Measurements from ENCODE around the gene ANGPTL8. TPM values are rescaled to one million over a fixed set of nuclear protein-coding genes. Genes with fewer than 3 reads are reported as not detected.

ANGPTL8 gene
- total and polyA plus RNA-seq, 12 donors = 0.34 to 13.0 (median 1.7) TPM; not detected in 6

DNA sequence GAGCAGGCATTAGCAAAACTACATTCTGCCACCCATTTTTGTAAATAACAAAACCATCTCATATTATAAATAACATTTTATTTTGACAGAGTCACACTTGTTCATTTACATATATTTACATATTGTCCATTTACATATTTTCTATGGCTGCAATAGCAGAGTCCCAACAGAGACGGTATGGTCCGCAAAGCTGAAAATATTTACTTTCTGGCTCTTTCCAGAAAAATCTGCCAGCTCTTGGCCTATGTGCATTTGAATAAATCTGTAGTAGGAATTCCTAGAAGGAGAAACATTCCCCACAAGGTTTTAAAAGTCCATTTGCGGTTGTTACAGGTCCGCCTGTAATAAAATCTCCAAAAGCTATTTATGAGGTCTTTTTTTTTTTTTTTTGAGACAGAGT, 50.8 kb downstream of the ANGPTL8 start:
- ATAC-seq (no peak), DNase-seq (no peak)

DNA sequence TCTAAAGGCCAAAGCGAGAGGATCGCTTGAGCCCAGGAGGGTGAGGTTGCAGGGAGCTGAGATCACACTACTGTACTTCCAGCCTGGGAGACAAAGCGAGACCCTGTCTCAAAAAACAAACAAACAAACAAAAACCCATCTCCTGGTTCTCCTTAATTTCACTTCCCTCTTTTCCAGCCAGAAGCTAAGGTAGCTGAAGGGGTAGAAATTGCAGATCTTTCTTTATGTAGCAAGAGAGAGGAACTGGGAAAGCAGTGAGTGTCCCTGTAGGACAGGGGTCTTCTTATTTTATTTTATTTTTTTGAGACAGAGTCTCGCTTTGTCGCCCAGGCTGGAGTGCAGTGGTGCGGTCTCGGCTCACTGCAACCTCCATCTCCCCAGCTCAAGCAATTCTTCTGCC, 52.0 kb downstream of the ANGPTL8 start:
- intact Hi-C loops (cut with DNase I) = loop anchor here (2.0 to 10.0 kb wide), 15 partner anchors 49 to 296 kb away; partner anchors contain the start of genes ELAVL3 (in 5 of the 10), ODAD3 (in 2 of the 10), PRKCSH (in 2 of the 10) and CCDC159 (in 1 of the 10)
- TF ChIP-seq CTCF (IDR thresholded peaks at IDR 0.05) = no peak
- Histone ChIP-seq H3K4me3 (no peak overlapping the region), H3K27ac (no peak overlapping the region), H3K9me3 (no peaks in the 10 kb centered on the region), H3K4me1 (peaks cover 0 to 35% (median 15%) of the 10 kb centered on the region in 9 donors), H3K36me3 (no peaks in the 10 kb centered on the region), H3K27me3 (no peaks in the 10 kb centered on the region)
- WGBS, 2 donors = 91 to 92% methylated on average over 7 of the region's 7 CpGs
- no peak for ATAC-seq
- no peak for DNase-seq

More for the DNA sequence above, 50.8 kb downstream of the ANGPTL8 start:
- intact Hi-C loops (cut with DNase I) = loop anchor here (2.0 to 10.0 kb wide), 15 partner anchors 47 to 297 kb away; partner anchors contain the start of genes ELAVL3 (in 5 of the 10), ODAD3 (in 2 of the 10), PRKCSH (in 2 of the 10) and CCDC159 (in 1 of the 10)
- H3K27me3 ChIP-seq = no peaks in the 10 kb centered on the region
- no peaks in the 10 kb centered on the region for H3K9me3 ChIP-seq
- whole genome bisulfite sequencing, 2 donors = 94 to 95% methylated on average over 4 of the region's 4 CpGs
- H3K27ac ChIP-seq = no peak overlapping the region
- H3K4me3 ChIP-seq = no peak overlapping the region
- TF ChIP-seq CTCF (IDR thresholded peaks at IDR 0.05) = no peak
- no peaks in the 10 kb centered on the region for H3K36me3 ChIP-seq
- H3K4me1 ChIP-seq = peaks cover 0 to 39% (median 25%) of the 10 kb centered on the region in 9 donors

Other genes with a start within 250 kb of the ANGPTL8 start
- gene LDLR, start 150.2 kb upstream of the ANGPTL8 start, total RNA-seq = 10 to 100 TPM in 8 of 10 donors, 1 to 10 TPM in 2; 4.5 to 76.1 (median 16.4) TPM
- 10 to 100 TPM in 1 of 2 donors, 1 to 10 TPM in 1; 7.4 to 24.1 TPM for gene LDLR, start 150.2 kb upstream of the ANGPTL8 start, polyA plus RNA-seq
- gene SPC24, start 83.8 kb upstream of the ANGPTL8 start, total RNA-seq = 1 to 10 TPM; 1.6 to 8.5 (median 3.2) TPM
- 1 to 10 TPM in 1 of 2 donors, under 1 TPM in 1; 0.93 to 5.9 TPM for gene SPC24, start 83.8 kb upstream of the ANGPTL8 start, polyA plus RNA-seq
- 100 to 1,000 TPM; 243 to 355 (median 307) TPM for gene KANK2, start 42.1 kb upstream of the ANGPTL8 start, total RNA-seq
- 100 to 1,000 TPM; 165 to 226 TPM for gene KANK2, start 42.1 kb upstream of the ANGPTL8 start, polyA plus RNA-seq
- gene DOCK6, start 22.9 kb downstream of the ANGPTL8 start, total RNA-seq = 10 to 100 TPM; 27.6 to 57.2 (median 40.2) TPM
- 10 to 100 TPM; 29.0 to 73.3 TPM for gene DOCK6, start 22.9 kb downstream of the ANGPTL8 start, polyA plus RNA-seq
- not detected for gene TSPAN16, start 56.5 kb downstream of the ANGPTL8 start, total RNA-seq
- gene TSPAN16, start 56.5 kb downstream of the ANGPTL8 start, polyA plus RNA-seq = not detected
- gene RAB3D, start 100.0 kb downstream of the ANGPTL8 start, total RNA-seq = 10 to 100 TPM in 3 of 10 donors, 1 to 10 TPM in 7; 4.5 to 11.6 (median 6.3) TPM
- 1 to 10 TPM; 2.7 to 3.1 TPM for gene RAB3D, start 100.0 kb downstream of the ANGPTL8 start, polyA plus RNA-seq
- gene TMEM205, start 106.6 kb downstream of the ANGPTL8 start, total RNA-seq = 100 to 1,000 TPM in 2 of 10 donors, 10 to 100 TPM in 8; 65.1 to 114 (median 83.8) TPM
- gene TMEM205, start 106.6 kb downstream of the ANGPTL8 start, polyA plus RNA-seq = 100 to 1,000 TPM in 1 of 2 donors, 10 to 100 TPM in 1; 89.4 to 184 TPM
- 10 to 100 TPM; 13.4 to 25.5 (median 19.7) TPM for gene CCDC159, start 106.9 kb downstream of the ANGPTL8 start, total RNA-seq
- 10 to 100 TPM; 13.0 to 79.9 TPM for gene CCDC159, start 106.9 kb downstream of the ANGPTL8 start, polyA plus RNA-seq
- 10 to 100 TPM in 5 of 10 donors, 1 to 10 TPM in 5; 4.1 to 19.8 (median 10.3) TPM for gene PLPPR2, start 115.8 kb downstream of the ANGPTL8 start, total RNA-seq
- gene PLPPR2, start 115.8 kb downstream of the ANGPTL8 start, polyA plus RNA-seq = 10 to 100 TPM; 10.0 to 13.2 TPM
- gene SWSAP1, start 135.0 kb downstream of the ANGPTL8 start, total RNA-seq = 1 to 10 TPM in 8 of 10 donors, under 1 TPM in 2; 0.53 to 2.1 (median 1.6) TPM
- gene SWSAP1, start 135.0 kb downstream of the ANGPTL8 start, polyA plus RNA-seq = 1 to 10 TPM; 2.1 to 3.1 TPM
- 1 to 10 TPM; 3.8 to 9.1 (median 4.7) TPM for gene EPOR, start 144.7 kb downstream of the ANGPTL8 start, total RNA-seq
- 10 to 100 TPM in 1 of 2 donors, 1 to 10 TPM in 1; 6.2 to 14.7 TPM for gene EPOR, start 144.7 kb downstream of the ANGPTL8 start, polyA plus RNA-seq
- 10 to 100 TPM in 2 of 10 donors, 1 to 10 TPM in 8; 1.2 to 14.4 (median 3.2) TPM for gene RGL3, start 179.7 kb downstream of the ANGPTL8 start, total RNA-seq
- gene RGL3, start 179.7 kb downstream of the ANGPTL8 start, polyA plus RNA-seq = 10 to 100 TPM in 1 of 2 donors, 1 to 10 TPM in 1; 5.2 to 37.5 TPM
- gene ODAD3, start 195.5 kb downstream of the ANGPTL8 start, total RNA-seq = under 1 TPM in 9 of 10 donors, not detected in 1; 0.17 to 0.64 (median 0.34) TPM
- 1 to 10 TPM in 1 of 2 donors, under 1 TPM in 1; 0.83 to 2.2 TPM for gene ODAD3, start 195.5 kb downstream of the ANGPTL8 start, polyA plus RNA-seq
- 100 to 1,000 TPM; 106 to 177 (median 123) TPM for gene PRKCSH, start 196.0 kb downstream of the ANGPTL8 start, total RNA-seq
- 10 to 100 TPM; 84.3 to 96.9 TPM for gene PRKCSH, start 196.0 kb downstream of the ANGPTL8 start, polyA plus RNA-seq
- gene ELAVL3, start 241.4 kb downstream of the ANGPTL8 start, total RNA-seq = under 1 TPM in 7 of 10 donors, not detected in 3; 0.07 to 0.44 (median 0.23) TPM
- gene ELAVL3, start 241.4 kb downstream of the ANGPTL8 start, polyA plus RNA-seq = under 1 TPM; 0.10 to 0.15 TPM

Measured in heart right ventricle (tissue), 16 donors.